Measurements from ENCODE around the gene LUC7L. TPM values are rescaled to one million over a fixed set of nuclear protein-coding genes. Genes with fewer than 3 reads are reported as not detected.

The LUC7L gene
- polyA plus RNA-seq, 1 of the 3 experiments (the other 2 are of a cell fraction) = 97.7 TPM

DNA sequence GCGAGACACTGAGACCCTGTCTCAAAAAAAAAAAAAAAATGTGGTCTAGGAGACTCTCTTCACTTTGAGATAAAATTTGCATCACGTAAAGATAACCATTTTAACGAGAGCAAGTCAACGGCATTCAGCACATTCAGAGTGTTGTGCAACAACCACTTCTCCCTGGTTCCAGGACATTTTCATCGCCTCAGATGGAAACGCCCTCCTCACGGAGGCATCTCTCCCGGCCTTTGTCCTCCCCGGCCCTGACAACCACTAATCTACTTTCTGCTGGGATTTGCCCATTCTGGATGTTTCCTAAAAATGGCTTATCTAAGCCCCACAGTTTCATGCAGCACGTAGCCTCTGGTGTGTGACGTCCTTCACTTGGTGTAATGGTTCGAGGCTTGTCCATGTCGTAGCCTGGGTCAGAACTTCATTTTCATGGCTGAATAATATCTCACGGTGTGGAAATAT is 84.4 kb downstream of the LUC7L start:
- DNase-seq = no peak
- ChIA-PET CTCF (interaction anchor here (1.9 kb wide), 1 partner anchor 35 kb away, joined by 4 read pairs; the partner anchor contains the start of gene HBQ1), POLR2A (no interaction called here)
- H3F3A ChIP-seq (replicated peaks; ENCODE audit: insufficient read depth) = no peaks in the 10 kb centered on the region
- H4K20me1 ChIP-seq (ENCODE audit: insufficient read depth) = no peaks in the 10 kb centered on the region
- H3K36me3 ChIP-seq (replicated peaks in 1 of 2; ENCODE audit: control insufficient read depth in 1 of 2, insufficient read depth in 2 of 2, low read length in 1 of 2) = no peaks in the 10 kb centered on the region
- no peaks in the 10 kb centered on the region for H3K79me2 ChIP-seq (ENCODE audit: insufficient read depth)
- peaks cover 0 to 7% of the 10 kb centered on the region in 2 experiments; a peak in 1 of 4 replicates for H3K4me1 ChIP-seq (ENCODE audit: control insufficient read depth in 1 of 2, insufficient read depth in 2 of 2, low read depth in 1 of 2, low read length in 1 of 2)
- no peak overlapping the region for H3K4me3 ChIP-seq (ENCODE audit: low read depth in 2 of 2, low read length in 1 of 2)
- no peak overlapping the region for H3K9ac ChIP-seq
- no peak overlapping the region for H3K4me2 ChIP-seq
- H3K27me3 ChIP-seq (ENCODE audit: insufficient read depth) = no peaks in the 10 kb centered on the region
- H3K9me2 ChIP-seq = no peaks in the 10 kb centered on the region
- H2AFZ ChIP-seq (ENCODE audit: low read depth) = no peak overlapping the region
- WGBS (ENCODE audit: low lambda C conversion rate) = 78% methylated on average over 14 of the region's 14 CpGs
- no peaks in the 10 kb centered on the region for H3K9me3 ChIP-seq
- TF ChIP-seq RCOR1 (IDR thresholded peaks at IDR 0.05; ENCODE audit: low read length) (no peak), TAF1 (IDR thresholded peaks at IDR 0.05; ENCODE audit: borderline replicate concordance, low read depth, low read length) (no peak), NRF1 (IDR thresholded peaks at IDR 0.05; ENCODE audit: low read depth, low read length) (no peak), GABPA (IDR thresholded peaks at IDR 0.05; ENCODE audit: low read depth) (no peak), RFX5 (IDR thresholded peaks at IDR 0.05; ENCODE audit: low read length) (no peak), SMC3 (IDR thresholded peaks at IDR 0.05; ENCODE audit: low read depth, low read length) (no peak), TEAD4 (IDR thresholded peaks at IDR 0.05; ENCODE audit: borderline replicate concordance, insufficient read depth) (no peak), YY1 (IDR thresholded peaks at IDR 0.05; ENCODE audit: low read depth) (no peak), JUND (IDR thresholded peaks at IDR 0.05) (no peak), POLR2AphosphoS5 (IDR thresholded peaks at IDR 0.05; ENCODE audit: low read depth, low read length) (no peak), FOSL2 (IDR thresholded peaks at IDR 0.05; ENCODE audit: borderline replicate concordance, low read depth) (no peak), EP300 (IDR thresholded peaks at IDR 0.05; ENCODE audit: borderline replicate concordance in 1 of 2, low read depth in 1 of 2, low read length in 1 of 2) (no peak), REST (IDR thresholded peaks at IDR 0.05; ENCODE audit: low read depth, low read length) (no peak), EZH2phosphoT487 (IDR thresholded peaks at IDR 0.05; ENCODE audit: borderline replicate concordance, low read depth) (no peak), FOXM1 (IDR thresholded peaks at IDR 0.05; ENCODE audit: low read depth) (no peak), ELF1 (IDR thresholded peaks at IDR 0.05) (no peak), NFIC (IDR thresholded peaks at IDR 0.05; ENCODE audit: borderline replicate concordance) (no peak)
- TF ChIP-seq, protein P1, sequence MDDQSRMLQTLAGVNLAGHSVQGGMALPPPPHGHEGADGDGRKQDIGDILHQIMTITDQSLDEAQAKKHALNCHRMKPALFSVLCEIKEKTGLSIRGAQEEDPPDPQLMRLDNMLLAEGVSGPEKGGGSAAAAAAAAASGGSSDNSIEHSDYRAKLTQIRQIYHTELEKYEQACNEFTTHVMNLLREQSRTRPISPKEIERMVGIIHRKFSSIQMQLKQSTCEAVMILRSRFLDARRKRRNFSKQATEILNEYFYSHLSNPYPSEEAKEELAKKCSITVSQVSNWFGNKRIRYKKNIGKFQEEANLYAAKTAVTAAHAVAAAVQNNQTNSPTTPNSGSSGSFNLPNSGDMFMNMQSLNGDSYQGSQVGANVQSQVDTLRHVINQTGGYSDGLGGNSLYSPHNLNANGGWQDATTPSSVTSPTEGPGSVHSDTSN (IDR thresholded peaks at IDR 0.05) = no peak
- TF ChIP-seq, protein P2, sequence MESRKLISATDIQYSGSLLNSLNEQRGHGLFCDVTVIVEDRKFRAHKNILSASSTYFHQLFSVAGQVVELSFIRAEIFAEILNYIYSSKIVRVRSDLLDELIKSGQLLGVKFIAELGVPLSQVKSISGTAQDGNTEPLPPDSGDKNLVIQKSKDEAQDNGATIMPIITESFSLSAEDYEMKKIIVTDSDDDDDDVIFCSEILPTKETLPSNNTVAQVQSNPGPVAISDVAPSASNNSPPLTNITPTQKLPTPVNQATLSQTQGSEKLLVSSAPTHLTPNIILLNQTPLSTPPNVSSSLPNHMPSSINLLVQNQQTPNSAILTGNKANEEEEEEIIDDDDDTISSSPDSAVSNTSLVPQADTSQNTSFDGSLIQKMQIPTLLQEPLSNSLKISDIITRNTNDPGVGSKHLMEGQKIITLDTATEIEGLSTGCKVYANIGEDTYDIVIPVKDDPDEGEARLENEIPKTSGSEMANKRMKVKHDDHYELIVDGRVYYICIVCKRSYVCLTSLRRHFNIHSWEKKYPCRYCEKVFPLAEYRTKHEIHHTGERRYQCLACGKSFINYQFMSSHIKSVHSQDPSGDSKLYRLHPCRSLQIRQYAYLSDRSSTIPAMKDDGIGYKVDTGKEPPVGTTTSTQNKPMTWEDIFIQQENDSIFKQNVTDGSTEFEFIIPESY (IDR thresholded peaks at IDR 0.05; ENCODE audit: borderline replicate concordance, low read depth) = no peak
- TF ChIP-seq, protein P3, sequence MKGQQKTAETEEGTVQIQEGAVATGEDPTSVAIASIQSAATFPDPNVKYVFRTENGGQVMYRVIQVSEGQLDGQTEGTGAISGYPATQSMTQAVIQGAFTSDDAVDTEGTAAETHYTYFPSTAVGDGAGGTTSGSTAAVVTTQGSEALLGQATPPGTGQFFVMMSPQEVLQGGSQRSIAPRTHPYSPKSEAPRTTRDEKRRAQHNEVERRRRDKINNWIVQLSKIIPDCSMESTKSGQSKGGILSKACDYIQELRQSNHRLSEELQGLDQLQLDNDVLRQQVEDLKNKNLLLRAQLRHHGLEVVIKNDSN (IDR thresholded peaks at IDR 0.05; ENCODE audit: borderline replicate concordance, low read depth) = no peak
- H3K27ac ChIP-seq (ENCODE audit: low read depth in 2 of 2, low read length in 1 of 2) = no peak overlapping the region
